Measurements from ENCODE around the gene FBXO10. TPM values are rescaled to one million over a fixed set of nuclear protein-coding genes. Genes with fewer than 3 reads are reported as not detected.

FBXO10 gene
- total RNA-seq, 2 experiments from 2014 or later, result 3.6 to 3.9 TPM

- intact Hi-C loops (cut with micrococcal nuclease), result no loop called here
- Mint-ChIP-seq H3K4me3 (no peak overlapping the region), H3K36me3 (peaks cover 53% of the 10 kb centered on the region), H3K27ac (no peak overlapping the region), H3K9me3 (no peaks in the 10 kb centered on the region), H3K27me3 (no peaks in the 10 kb centered on the region), H3K4me1 (ENCODE audit: low read depth) (peaks cover 5% of the 10 kb centered on the region)
- ChIA-PET CTCF (interaction anchor here (0.6 to 1.3 kb wide), 3 partner anchors 8 to 576 kb away, joined by 3 read pairs; no protein-coding TSS in a partner anchor), POLR2A (interaction anchor here (0.6 kb wide), 1 partner anchor 119 kb away, joined by 4 read pairs; no protein-coding TSS in a partner anchor)
- no peak for DNase-seq
These were observed 7.4 kb upstream of the FBXO10 start for GRCh38 chr9:37583522-37584121.

GRCh38 chr9:37582548-37583157 is 6.5 kb upstream of the FBXO10 start:
- Mint-ChIP-seq H3K4me1 (ENCODE audit: low read depth) (peaks cover 5% of the 10 kb centered on the region), H3K27me3 (no peaks in the 10 kb centered on the region), H3K27ac (no peak overlapping the region), H3K36me3 (peaks cover 50% of the 10 kb centered on the region), H3K4me3 (no peak overlapping the region), H3K9me3 (no peaks in the 10 kb centered on the region)
- DNase-seq, result no peak
- POLR2A ChIA-PET, result interaction anchor here (0.7 kb wide), 1 partner anchor 10 kb away, joined by 3 read pairs; the partner anchor contains the start of gene TOMM5
- CTCF ChIA-PET, result interaction anchor here (0.7 to 1.3 kb wide), 3 partner anchors 9 to 187 kb away, joined by 3 read pairs; no protein-coding TSS in a partner anchor
- intact Hi-C loops (cut with micrococcal nuclease), result no loop called here

GRCh38 chr9:37575511-37575914 is 667 bp downstream of the FBXO10 start:
- POLR2A ChIA-PET, result interaction anchor here (0.6 to 4.7 kb wide), 4 partner anchors 13 to 109 kb away, joined by 3 to 33 read pairs (median 4); partner anchors contain the start of gene TOMM5
- Mint-ChIP-seq H3K27ac (no peak overlapping the region), H3K4me1 (ENCODE audit: low read depth) (peaks cover 16% of the 10 kb centered on the region), H3K4me3 (peak overlapping the region; percentile 62), H3K9me3 (no peaks in the 10 kb centered on the region), H3K27me3 (no peaks in the 10 kb centered on the region), H3K36me3 (peaks cover 6% of the 10 kb centered on the region)
- CTCF ChIA-PET, result interaction anchor here (0.7 to 2.4 kb wide), 3 partner anchors 14 to 32 kb away, joined by 3 to 6 read pairs (median 3); partner anchors contain the start of gene TOMM5
- no peak for DNase-seq
- intact Hi-C loops (cut with micrococcal nuclease), result loop anchor here (2.0 to 5.0 kb wide), 2 partner anchors 17 to 48 kb away; partner anchors contain the start of gene TOMM5

GRCh38 chr9:37575001-37575400 is 1.2 kb downstream of the FBXO10 start:
- no peak for DNase-seq
- intact Hi-C loops (cut with micrococcal nuclease), result loop anchor here (2.0 to 5.0 kb wide), 2 partner anchors 18 to 48 kb away; partner anchors contain the start of gene TOMM5
- Mint-ChIP-seq H3K4me3 (no peak overlapping the region), H3K9me3 (no peaks in the 10 kb centered on the region), H3K36me3 (peaks cover 4% of the 10 kb centered on the region), H3K4me1 (ENCODE audit: low read depth) (peaks cover 16% of the 10 kb centered on the region), H3K27me3 (no peaks in the 10 kb centered on the region), H3K27ac (no peak overlapping the region)
- ChIA-PET CTCF (interaction anchor here (0.7 to 2.4 kb wide), 3 partner anchors 14 to 33 kb away, joined by 3 to 6 read pairs (median 3); partner anchors contain the start of gene TOMM5), POLR2A (interaction anchor here (1.6 to 4.7 kb wide), 2 partner anchors 17 to 109 kb away, joined by 4 to 33 read pairs; partner anchors contain the start of gene TOMM5)

GRCh38 chr9:37574241-37574721 is 1.9 kb downstream of the FBXO10 start:
- Mint-ChIP-seq H3K4me3 (no peak overlapping the region), H3K36me3 (peaks cover 4% of the 10 kb centered on the region), H3K4me1 (ENCODE audit: low read depth) (peaks cover 16% of the 10 kb centered on the region), H3K9me3 (no peaks in the 10 kb centered on the region), H3K27ac (no peak overlapping the region), H3K27me3 (no peaks in the 10 kb centered on the region)
- no peak for DNase-seq
- ChIA-PET POLR2A (interaction anchor here (4.7 kb wide), 1 partner anchor 18 kb away, joined by 33 read pairs; the partner anchor contains the start of gene TOMM5), CTCF (interaction anchor here (1.0 kb wide), 2 partner anchors 20 to 87 kb away, joined by 4 to 5 read pairs; no protein-coding TSS in a partner anchor)
- intact Hi-C loops (cut with micrococcal nuclease), result loop anchor here (2.0 kb wide), 1 partner anchor 19 kb away; the partner anchor contains the start of gene TOMM5

- intact Hi-C loops (cut with micrococcal nuclease), result no loop called here
- peaks cover 6% of the 10 kb centered on the region for H3K36me3 Mint-ChIP-seq
- H3K9me3 Mint-ChIP-seq, result no peaks in the 10 kb centered on the region
- ChIA-PET CTCF (no interaction called here), POLR2A (no interaction called here)
- DNase-seq, result no peak
- H3K4me1 Mint-ChIP-seq (ENCODE audit: low read depth), result peaks cover 7% of the 10 kb centered on the region
- no peaks in the 10 kb centered on the region for H3K27me3 Mint-ChIP-seq
- no peak overlapping the region for H3K4me3 Mint-ChIP-seq
- no peak overlapping the region for H3K27ac Mint-ChIP-seq
These were observed 4.9 kb downstream of the FBXO10 start for GRCh38 chr9:37571282-37571681.

GRCh38 chr9:37566716-37567115 is 9.5 kb downstream of the FBXO10 start:
- Mint-ChIP-seq H3K27me3 (no peaks in the 10 kb centered on the region), H3K36me3 (peaks cover 23% of the 10 kb centered on the region), H3K27ac (no peak overlapping the region), H3K4me3 (no peak overlapping the region), H3K9me3 (peaks cover 19% of the 10 kb centered on the region), H3K4me1 (ENCODE audit: low read depth) (no peaks in the 10 kb centered on the region)
- ChIA-PET CTCF (no interaction called here), POLR2A (no interaction called here)
- intact Hi-C loops (cut with micrococcal nuclease), result no loop called here
- DNase-seq, result no peak

GRCh38 chr9:37565661-37566618 is 10.2 kb downstream of the FBXO10 start:
- Mint-ChIP-seq H3K36me3 (peaks cover 23% of the 10 kb centered on the region), H3K27me3 (no peaks in the 10 kb centered on the region), H3K9me3 (peaks cover 19% of the 10 kb centered on the region), H3K27ac (no peak overlapping the region), H3K4me1 (ENCODE audit: low read depth) (no peaks in the 10 kb centered on the region), H3K4me3 (no peak overlapping the region)
- ChIA-PET CTCF (no interaction called here), POLR2A (no interaction called here)
- no peak for DNase-seq
- intact Hi-C loops (cut with micrococcal nuclease), result no loop called here

GRCh38 chr9:37564916-37565315 is 11.3 kb downstream of the FBXO10 start:
- intact Hi-C loops (cut with micrococcal nuclease), result no loop called here
- ChIA-PET POLR2A (no interaction called here), CTCF (no interaction called here)

GRCh38 chr9:37563806-37564513 is 12.2 kb downstream of the FBXO10 start:
- H3K9me3 Mint-ChIP-seq, result peaks cover 19% of the 10 kb centered on the region
- CTCF ChIA-PET, result interaction anchor here (0.7 kb wide), 1 partner anchor 91 kb away, joined by 3 read pairs; no protein-coding TSS in a partner anchor

More at GRCh38 chr9:37564916-37565315, 11.3 kb downstream of the FBXO10 start:
- Mint-ChIP-seq H3K27ac (no peak overlapping the region), H3K4me3 (no peak overlapping the region), H3K9me3 (peaks cover 19% of the 10 kb centered on the region), H3K36me3 (peaks cover 23% of the 10 kb centered on the region), H3K4me1 (ENCODE audit: low read depth) (no peaks in the 10 kb centered on the region), H3K27me3 (no peaks in the 10 kb centered on the region)
- no peak for DNase-seq

GRCh38 chr9:37562826-37563225 is 13.4 kb downstream of the FBXO10 start:
- Mint-ChIP-seq H3K27me3 (no peaks in the 10 kb centered on the region), H3K27ac (no peak overlapping the region), H3K36me3 (peaks cover 17% of the 10 kb centered on the region), H3K4me1 (ENCODE audit: low read depth) (no peaks in the 10 kb centered on the region), H3K4me3 (no peak overlapping the region), H3K9me3 (peaks cover 19% of the 10 kb centered on the region)
- ChIA-PET CTCF (no interaction called here), POLR2A (no interaction called here)
- no peak for DNase-seq
- intact Hi-C loops (cut with micrococcal nuclease), result no loop called here

More at GRCh38 chr9:37563806-37564513, 12.2 kb downstream of the FBXO10 start:
- Mint-ChIP-seq H3K36me3 (peaks cover 23% of the 10 kb centered on the region), H3K27ac (no peak overlapping the region), H3K4me1 (ENCODE audit: low read depth) (no peaks in the 10 kb centered on the region), H3K27me3 (no peaks in the 10 kb centered on the region), H3K4me3 (no peak overlapping the region)
- no peak for DNase-seq
- intact Hi-C loops (cut with micrococcal nuclease), result no loop called here
- POLR2A ChIA-PET, result no interaction called here
